ENCODE measurements around the gene DMD. TPM values are rescaled to one million over a fixed set of nuclear protein-coding genes. Genes with fewer than 3 reads are reported as not detected.

DMD gene
- total and polyA plus RNA-seq, 5 experiments from 2014 or later = 0.26 to 0.91 TPM; not detected in 3

- Mint-ChIP-seq H3K27me3 (no peaks in the 10 kb centered on the region), H3K27ac (no peak overlapping the region), H3K4me3 (no peak overlapping the region), H3K36me3 (no peaks in the 10 kb centered on the region), H3K4me1 (no peaks in the 10 kb centered on the region), H3K9me3 (peaks cover 0 to 7% (median 0%) of the 10 kb centered on the region in 9 donors)
- POLR2A ChIA-PET = no interaction called here
- DNase-seq (no peak), ATAC-seq (no peak)
Observed at GRCh38 chrX:31331015-31331414, 1880.3 kb downstream of the DMD start.

DNA sequence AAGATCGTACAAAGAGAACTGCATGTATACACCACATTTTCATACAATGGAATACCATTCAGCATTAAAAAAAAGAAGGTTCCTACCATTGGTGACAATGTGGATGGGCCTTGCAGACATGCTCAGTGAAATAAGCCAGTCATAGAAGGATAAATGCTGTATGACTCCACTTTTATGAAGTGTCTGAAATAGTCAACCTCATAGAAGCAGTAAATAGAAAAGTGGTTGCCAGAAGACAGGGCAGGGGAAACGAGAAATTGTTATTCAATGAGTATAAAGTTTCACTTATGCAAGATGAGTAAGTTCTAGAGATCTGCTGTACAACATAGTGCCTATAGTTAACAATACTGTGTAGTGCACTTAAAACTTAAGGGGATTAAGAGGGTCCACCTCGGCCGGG, 1882.1 kb downstream of the DMD start:
- Mint-ChIP-seq H3K9me3 (peaks cover 0 to 7% (median 0%) of the 10 kb centered on the region in 9 donors), H3K27me3 (peaks cover 0 to 3% (median 0%) of the 10 kb centered on the region in 5 donors), H3K27ac (no peak overlapping the region), H3K4me1 (no peaks in the 10 kb centered on the region), H3K36me3 (no peaks in the 10 kb centered on the region), H3K4me3 (no peak overlapping the region)
- no peak for DNase-seq
- no peak for ATAC-seq
- POLR2A ChIA-PET = no interaction called here

DNA sequence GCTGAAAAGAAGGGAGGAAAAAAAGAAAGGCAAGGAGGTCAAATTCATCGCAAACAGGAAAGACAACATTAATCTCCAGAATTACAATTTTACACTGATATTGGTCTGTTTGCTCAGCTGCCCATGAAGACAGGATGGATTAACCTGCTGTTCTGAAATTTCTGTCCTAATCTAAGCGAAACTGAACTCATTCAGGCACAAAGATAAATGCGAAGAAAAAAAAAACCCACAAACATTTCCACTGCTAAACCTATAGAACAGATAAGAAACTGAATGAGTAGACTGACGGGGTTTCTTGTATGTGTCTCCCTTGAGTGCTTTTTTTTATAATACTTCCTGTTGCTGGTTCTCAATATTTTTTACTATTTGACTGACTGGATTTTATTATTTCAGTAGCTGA, 1887.7 kb downstream of the DMD start:
- no peak for ATAC-seq
- H3K4me3 Mint-ChIP-seq = no peak overlapping the region
- H3K9me3 Mint-ChIP-seq = peaks cover 0 to 1% (median 0%) of the 10 kb centered on the region in 9 donors
- POLR2A ChIA-PET = no interaction called here
- no peak overlapping the region for H3K27ac Mint-ChIP-seq
- no peaks in the 10 kb centered on the region for H3K36me3 Mint-ChIP-seq
- DNase-seq = no peak
- peaks cover 0 to 3% (median 0%) of the 10 kb centered on the region in 5 donors for H3K27me3 Mint-ChIP-seq
- no peaks in the 10 kb centered on the region for H3K4me1 Mint-ChIP-seq

- H3K4me1 Mint-ChIP-seq = no peaks in the 10 kb centered on the region
- H3K27me3 Mint-ChIP-seq = peaks cover 0 to 3% (median 0%) of the 10 kb centered on the region in 5 donors
- POLR2A ChIA-PET = no interaction called here
- H3K36me3 Mint-ChIP-seq = no peaks in the 10 kb centered on the region
- H3K27ac Mint-ChIP-seq = no peak overlapping the region
- H3K4me3 Mint-ChIP-seq = no peak overlapping the region
- ATAC-seq = no peak
- DNase-seq = no peak
- no peaks in the 10 kb centered on the region for H3K9me3 Mint-ChIP-seq
Observed at GRCh38 chrX:31320740-31321139, 1890.6 kb downstream of the DMD start.

DNA sequence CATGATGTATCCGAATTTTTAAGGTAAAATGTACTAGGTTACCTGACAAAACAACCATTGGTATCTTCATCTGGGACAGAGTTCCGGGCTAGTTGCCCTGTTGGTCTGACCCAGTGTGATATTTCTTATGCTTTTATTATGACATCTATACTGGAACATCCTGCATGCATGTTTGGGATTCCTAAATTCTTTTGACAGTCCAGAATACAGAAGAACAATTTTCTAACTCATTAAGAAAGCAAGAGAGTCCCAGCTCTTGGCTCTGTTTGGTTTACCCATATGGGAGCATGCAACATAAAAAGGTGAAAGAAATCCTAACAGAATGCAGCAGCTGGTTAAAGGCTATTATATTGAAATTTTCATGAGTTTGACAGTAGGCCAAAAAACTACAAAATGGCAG, 1891.8 kb downstream of the DMD start:
- Mint-ChIP-seq H3K27ac (no peak overlapping the region), H3K36me3 (no peaks in the 10 kb centered on the region), H3K4me3 (no peak overlapping the region), H3K9me3 (peaks cover 0 to under 1% (median 0%) of the 10 kb centered on the region in 9 donors), H3K4me1 (no peaks in the 10 kb centered on the region), H3K27me3 (no peaks in the 10 kb centered on the region)
- ATAC-seq = no peak
- DNase-seq = no peak
- POLR2A ChIA-PET = no interaction called here

- no peak for DNase-seq
- H3K9me3 Mint-ChIP-seq = peaks cover 0 to 8% (median 0%) of the 10 kb centered on the region in 9 donors
Observed at GRCh38 chrX:31318866-31319265, 1892.5 kb downstream of the DMD start.

DNA sequence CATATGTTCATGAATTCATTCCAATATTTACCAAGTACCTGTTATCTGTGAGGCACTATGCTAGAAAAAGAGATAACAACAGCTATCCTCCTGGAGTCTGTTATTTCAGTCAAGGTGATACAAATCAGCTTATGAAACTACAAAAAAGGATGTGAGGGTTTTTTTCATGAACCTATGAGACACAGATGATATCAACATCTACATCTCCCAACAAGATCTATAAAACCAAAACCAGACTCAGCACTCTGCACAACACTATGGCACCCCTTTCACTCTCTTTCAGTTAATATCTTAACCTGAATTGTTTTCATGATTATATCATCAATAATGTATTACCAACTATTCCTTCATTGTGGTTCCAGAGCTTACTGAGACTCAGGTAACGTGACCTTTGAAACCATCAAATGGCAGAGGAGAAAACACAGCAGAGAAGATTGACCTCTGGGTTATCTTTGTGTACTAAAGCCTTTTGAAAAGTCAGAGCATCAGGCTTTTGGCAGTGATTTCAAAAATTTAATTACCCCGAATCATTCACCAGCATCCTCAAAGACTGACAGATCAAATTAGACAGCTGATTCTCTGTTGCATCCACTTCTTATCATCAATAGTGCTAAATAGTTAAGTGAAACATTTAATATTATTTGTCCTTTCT, 1894.9 kb downstream of the DMD start:
- Mint-ChIP-seq H3K4me1 (no peaks in the 10 kb centered on the region), H3K36me3 (peaks cover 0 to 1% (median 0%) of the 10 kb centered on the region in 3 donors), H3K27me3 (peaks cover 0 to 1% (median 0%) of the 10 kb centered on the region in 5 donors), H3K4me3 (no peak overlapping the region), H3K27ac (no peak overlapping the region), H3K9me3 (peaks cover 0 to 14% (median 0%) of the 10 kb centered on the region in 9 donors)
- DNase-seq = no peak
- POLR2A ChIA-PET = no interaction called here
- no peak for ATAC-seq

More at GRCh38 chrX:31318866-31319265, 1892.5 kb downstream of the DMD start:
- Mint-ChIP-seq H3K4me3 (no peak overlapping the region), H3K27me3 (no peaks in the 10 kb centered on the region), H3K27ac (no peak overlapping the region), H3K4me1 (no peaks in the 10 kb centered on the region), H3K36me3 (no peaks in the 10 kb centered on the region)
- POLR2A ChIA-PET = no interaction called here
- no peak for ATAC-seq

DNA sequence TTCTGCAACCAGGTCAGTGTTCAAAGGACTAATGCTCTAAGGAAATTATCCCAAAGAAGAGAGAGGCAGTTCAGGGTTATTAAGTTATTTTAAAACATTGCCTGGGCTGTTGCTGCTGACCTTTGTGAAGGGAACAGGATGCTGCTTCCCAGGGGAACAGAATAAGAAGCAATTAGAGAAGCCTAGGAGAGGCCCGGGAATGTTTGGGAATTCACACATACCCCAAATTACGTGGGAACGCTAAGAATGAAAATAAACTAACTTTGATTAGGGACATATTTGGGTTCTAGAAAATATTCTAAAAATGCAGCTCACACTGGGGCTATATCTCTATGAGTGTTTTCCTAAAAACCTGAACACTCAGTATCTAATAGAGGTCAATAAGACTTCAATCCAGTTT, 1896.4 kb downstream of the DMD start:
- DNase-seq (no peak), ATAC-seq (no peak)
- Mint-ChIP-seq H3K4me3 (no peak overlapping the region), H3K9me3 (peaks cover 0 to 17% (median 0%) of the 10 kb centered on the region in 9 donors), H3K27me3 (peaks cover 0 to 1% (median 0%) of the 10 kb centered on the region in 5 donors), H3K4me1 (no peaks in the 10 kb centered on the region), H3K27ac (no peak overlapping the region), H3K36me3 (peaks cover 0 to 7% (median 0%) of the 10 kb centered on the region in 3 donors)
- POLR2A ChIA-PET = no interaction called here

DNA sequence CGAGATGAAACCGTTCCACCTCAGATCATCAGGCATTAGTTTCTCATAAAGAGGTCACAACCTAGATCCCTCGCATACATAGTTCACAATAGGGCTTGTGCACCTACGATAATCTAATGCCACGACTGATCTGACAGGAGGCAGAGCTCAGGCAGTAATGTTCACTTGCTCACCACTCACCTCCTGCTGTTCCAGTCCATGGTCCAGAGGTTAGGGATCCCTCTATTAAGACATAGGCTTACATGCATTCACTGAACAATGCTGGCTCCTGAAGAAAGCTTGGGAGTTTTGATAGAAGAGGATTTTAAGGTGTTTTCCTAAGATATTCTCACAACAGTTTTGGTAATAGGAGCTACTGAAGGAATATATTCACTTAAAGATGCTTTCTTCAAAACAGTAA, 1903.4 kb downstream of the DMD start:
- no peak for ATAC-seq
- no peak overlapping the region for H3K4me3 Mint-ChIP-seq
- H3K4me1 Mint-ChIP-seq = no peaks in the 10 kb centered on the region
- no peak overlapping the region for H3K27ac Mint-ChIP-seq
- POLR2A ChIA-PET = no interaction called here
- peaks cover 0 to 26% (median 3%) of the 10 kb centered on the region in 9 donors for H3K9me3 Mint-ChIP-seq
- peaks cover 0 to 4% (median 1%) of the 10 kb centered on the region in 5 donors for H3K27me3 Mint-ChIP-seq
- DNase-seq = no peak
- peaks cover 0 to 7% (median 0%) of the 10 kb centered on the region in 3 donors for H3K36me3 Mint-ChIP-seq

- H3K4me3 Mint-ChIP-seq = no peak overlapping the region
- peaks cover 0 to 4% (median 1%) of the 10 kb centered on the region in 5 donors for H3K27me3 Mint-ChIP-seq
- DNase-seq (no peak), ATAC-seq (no peak)
- POLR2A ChIA-PET = no interaction called here
- H3K27ac Mint-ChIP-seq = no peak overlapping the region
- H3K4me1 Mint-ChIP-seq = no peaks in the 10 kb centered on the region
- H3K36me3 Mint-ChIP-seq = no peaks in the 10 kb centered on the region
- H3K9me3 Mint-ChIP-seq = peaks cover 0 to 17% (median 1%) of the 10 kb centered on the region in 9 donors
Observed at GRCh38 chrX:31302573-31303075, 1908.7 kb downstream of the DMD start.

GRCh38 chrX:31301941-31302340, 1909.4 kb downstream of the DMD start:
- H3K9me3 Mint-ChIP-seq = peaks cover 0 to 17% (median 1%) of the 10 kb centered on the region in 9 donors
- no peak overlapping the region for H3K27ac Mint-ChIP-seq
- DNase-seq (no peak), ATAC-seq (no peak)
- H3K4me3 Mint-ChIP-seq = no peak overlapping the region
- no peaks in the 10 kb centered on the region for H3K36me3 Mint-ChIP-seq
- POLR2A ChIA-PET = no interaction called here
- no peaks in the 10 kb centered on the region for H3K4me1 Mint-ChIP-seq
- peaks cover 0 to 4% (median 1%) of the 10 kb centered on the region in 5 donors for H3K27me3 Mint-ChIP-seq

GRCh38 chrX:31301203-31301602, 1910.1 kb downstream of the DMD start:
- no peak overlapping the region for H3K4me3 Mint-ChIP-seq
- no peaks in the 10 kb centered on the region for H3K4me1 Mint-ChIP-seq
- no peaks in the 10 kb centered on the region for H3K36me3 Mint-ChIP-seq
- no peak overlapping the region for H3K27ac Mint-ChIP-seq
- peaks cover 0 to 17% (median 1%) of the 10 kb centered on the region in 9 donors for H3K9me3 Mint-ChIP-seq
- no peak for DNase-seq
- H3K27me3 Mint-ChIP-seq = peaks cover 0 to 4% (median 1%) of the 10 kb centered on the region in 5 donors
- ATAC-seq = no peak
- POLR2A ChIA-PET = no interaction called here

DNA sequence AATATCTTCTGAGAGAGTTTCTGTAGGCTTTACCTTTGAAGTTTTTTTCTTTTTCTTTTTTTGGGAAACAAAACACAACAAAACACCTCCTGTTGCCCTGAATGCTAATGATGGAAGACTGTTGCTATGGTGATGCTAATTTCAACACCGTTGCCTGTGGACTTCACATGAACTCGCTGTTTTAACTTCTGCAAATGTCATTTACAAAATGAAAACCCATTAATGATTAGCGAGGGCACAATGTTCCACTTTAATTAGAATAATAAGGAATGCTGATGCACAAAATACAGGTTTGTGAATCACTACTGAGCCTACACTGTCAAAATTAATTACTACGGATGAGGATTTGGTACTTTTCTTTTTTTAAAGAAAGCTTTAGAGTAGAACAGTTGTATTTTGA, 1912.4 kb downstream of the DMD start:
- POLR2A ChIA-PET = no interaction called here
- H3K4me3 Mint-ChIP-seq = no peak overlapping the region
- ATAC-seq (no peak), DNase-seq (no peak)
- no peaks in the 10 kb centered on the region for H3K4me1 Mint-ChIP-seq
- H3K27ac Mint-ChIP-seq = no peak overlapping the region
- H3K27me3 Mint-ChIP-seq = peaks cover 0 to 1% (median 0%) of the 10 kb centered on the region in 5 donors
- peaks cover 0 to 17% (median 1%) of the 10 kb centered on the region in 9 donors for H3K9me3 Mint-ChIP-seq
- no peaks in the 10 kb centered on the region for H3K36me3 Mint-ChIP-seq

DNA sequence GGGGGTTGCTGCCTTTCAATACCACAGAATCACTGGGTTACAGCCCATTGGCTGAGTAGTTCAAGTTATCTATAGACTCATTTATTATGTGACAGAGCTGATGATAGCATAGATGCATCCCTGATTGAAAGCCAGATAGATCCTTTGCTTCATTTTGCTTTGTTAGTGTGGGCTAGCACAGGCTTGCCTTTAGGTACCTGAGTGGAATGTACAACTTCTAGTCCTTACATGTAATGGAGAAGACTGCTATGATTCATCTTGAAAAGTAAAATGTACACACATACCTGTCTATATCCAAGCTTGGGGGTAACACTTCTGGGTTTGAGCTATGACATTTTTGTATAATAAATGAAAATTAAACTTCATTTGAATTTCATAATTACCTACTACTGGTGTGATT, 1913.5 kb downstream of the DMD start:
- Mint-ChIP-seq H3K4me3 (no peak overlapping the region), H3K36me3 (no peaks in the 10 kb centered on the region), H3K27ac (no peak overlapping the region), H3K4me1 (no peaks in the 10 kb centered on the region), H3K9me3 (peaks cover 0 to 8% (median 1%) of the 10 kb centered on the region in 9 donors), H3K27me3 (peaks cover 0 to 1% (median 0%) of the 10 kb centered on the region in 5 donors)
- DNase-seq = no peak
- POLR2A ChIA-PET = no interaction called here
- ATAC-seq = no peak

Measured in naive thymus-derived CD8-positive, alpha-beta T cell (primary cell).